Fibroblast of lung (primary cell): ENCODE data around the gene LITAFD. TPM values are rescaled to one million over a fixed set of nuclear protein-coding genes. Genes with fewer than 3 reads are reported as not detected.
"Not testable (repeated sequence)": the region's sequence is repeated elsewhere in the genome, so short reads cannot be mapped to it uniquely, and the experiment has no call there.

Experiments
- DNase-seq, 2 donors: peaks; one replicate each; pipeline versions ENCODE4 v3.0.0 to v3.0.0-alpha.2; 2010; ENCODE audit warnings: low read depth in 2 of 2
- H2AFZ ChIP-seq: 2 replicates; pipeline ENCODE4 v1.5.1; 2012; ENCODE audit warnings: low read length, control low read depth, inconsistent platforms
- H3K27ac ChIP-seq: 2 replicates; pipeline ENCODE4 v1.5.1; 2011; ENCODE audit warnings: low read length, control low read depth; ENCODE audit not compliant: insufficient read depth
- H3K27me3 ChIP-seq: 2 replicates; pipeline ENCODE4 v1.5.1; 2011; ENCODE audit warnings: mild to moderate bottlenecking, low read length; ENCODE audit not compliant: control insufficient read depth, insufficient read depth
- H3K36me3 ChIP-seq: 2 replicates; pipeline ENCODE4 v1.5.1; 2011; ENCODE audit warnings: low read length; ENCODE audit not compliant: control insufficient read depth, insufficient read depth
- H3K4me1 ChIP-seq: 2 replicates; pipeline ENCODE4 v1.5.1; 2011; ENCODE audit warnings: low read length; ENCODE audit not compliant: control insufficient read depth, insufficient read depth; ENCODE audit errors: extremely low read depth
- H3K4me2 ChIP-seq: 2 replicates; pipeline ENCODE4 v1.5.1; 2011; ENCODE audit warnings: low read length, control low read depth; ENCODE audit not compliant: insufficient read depth; ENCODE audit errors: extremely low read depth
- H3K4me3 ChIP-seq, 4 experiments: fragments of 200-600 bp in 1 of 4; sonication (generic) in 1 of 4; replicated peaks in 1 of 4; 2 replicates each; pipeline ENCODE4 v1.5.1; 2011 to 2016; ENCODE audit warnings: low read length in 4 of 4, low read depth in 3 of 4, mild to moderate bottlenecking in 3 of 4, control low read depth in 2 of 4, inconsistent platforms in 1 of 4, mixed read lengths in 1 of 4; ENCODE audit not compliant: insufficient read depth in 1 of 4; ENCODE audit errors: control extremely low read depth in 1 of 4
- H3K79me2 ChIP-seq: 2 replicates; pipeline ENCODE4 v1.5.1; 2012; ENCODE audit warnings: mild to moderate bottlenecking, low read length, inconsistent platforms; ENCODE audit not compliant: control insufficient read depth, insufficient read depth
- H3K9ac ChIP-seq: 2 replicates; pipeline ENCODE4 v1.5.1; 2011; ENCODE audit warnings: mild to moderate bottlenecking, low read length, control low read depth; ENCODE audit not compliant: insufficient read depth
- H3K9me3 ChIP-seq: 2 replicates; pipeline ENCODE4 v1.5.1; 2012; ENCODE audit warnings: low read depth, low read length; ENCODE audit not compliant: control insufficient read depth, insufficient read depth
- H4K20me1 ChIP-seq: 2 replicates; pipeline ENCODE4 v1.5.1; 2011; ENCODE audit warnings: low read length; ENCODE audit not compliant: control insufficient read depth, insufficient read depth; ENCODE audit errors: extremely low read depth
- CTCF ChIP-seq, 2 donors: IDR thresholded peaks in 1 of 2; conservative IDR thresholded peaks in 1 of 2; 1 replicate in 1 of 2; 2 replicates in 1 of 2; pipeline ENCODE4 v1.5.1; 2011 to 2012; ENCODE audit warnings: low read length in 2 of 2, control low read depth in 1 of 2, inconsistent platforms in 1 of 2, low read depth in 1 of 2, mild to moderate bottlenecking in 1 of 2
- EZH2 ChIP-seq: IDR thresholded peaks from 2 replicates; pipeline ENCODE4 v1.5.1; 2012; ENCODE audit warnings: low read length, control low read depth, mild to moderate bottlenecking; ENCODE audit errors: missing control alignments
- polyA minus RNA-seq: library from RNA; depleted of rRNA, polyadenylated mRNA; stranded (reverse); fragments of >200 nt; gene quantifications from 2 replicates; pipeline ENCODE4 v1.2.3, GENCODE V29; 2011; ENCODE audit warnings: low replicate concordance
- polyA plus RNA-seq, 2 donors: library from polyadenylated mRNA; depleted of rRNA in 1 of 2; stranded (reverse) in 1 of 2; unstranded in 1 of 2; fragments of >200 nt; gene quantifications; 2 replicates each; pipeline ENCODE4 v1.2.1, GENCODE V29; 2011 to 2012; ENCODE audit warnings: missing spikeins in 1 of 2
- total RNA-seq: library from RNA; depleted of rRNA; stranded (reverse); fragments of >200 nt; gene quantifications from 2 replicates; pipeline ENCODE4 v1.2.1, GENCODE V29; 2014

LITAFD gene
- total RNA-seq (not detected in 2 replicates), polyA plus RNA-seq (not detected in 2 replicates), polyA minus RNA-seq (not detected in 2 replicates)
- not detected in 2 replicates for polyA plus RNA-seq (2012)

GRCh38 chr16:8882041-8882617 lies at the start of gene LITAFD:
LITAFD (plus strand) TSS chr16:8882351; CDS start chr16:8884356, 2,005 bp downstream.
- no peaks in the 10 kb centered on the region for H3K27me3 ChIP-seq
- H3K36me3 ChIP-seq: no peaks in the 10 kb centered on the region
- H2AFZ ChIP-seq: no peak within 1 kb of the TSS
- no peak for DNase-seq
- no peak within 1 kb of the TSS for H3K27ac ChIP-seq
- no peak within 1 kb of the TSS for H3K4me2 ChIP-seq
- H3K4me1 ChIP-seq: peaks cover 26% of the 10 kb centered on the region
- no peak within 1 kb of the TSS for H3K9ac ChIP-seq
- H3K9me3 ChIP-seq: no peaks in the 10 kb centered on the region
- H3K79me2 ChIP-seq: no peaks in the 10 kb centered on the region
- TF ChIP-seq EZH2 (no peak), CTCF (conservative IDR thresholded peaks at IDR 0.05 in 1 of 2, IDR thresholded peaks at IDR 0.05 in 1 of 2; ENCODE audit: low read depth in 1 of 2, low read length in 2 of 2) (no peak)
- H3K4me3 ChIP-seq: no peak within 1 kb of the TSS
- H4K20me1 ChIP-seq: no peaks in the 10 kb centered on the region

GRCh38 chr16:8832717-8833105 lies 49.4 kb upstream of the LITAFD start:
- H4K20me1 ChIP-seq: no peaks in the 10 kb centered on the region
- no peak overlapping the region for H3K9ac ChIP-seq
- TF ChIP-seq CTCF (conservative IDR thresholded peaks at IDR 0.05 in 1 of 2, IDR thresholded peaks at IDR 0.05 in 1 of 2; ENCODE audit: low read depth in 1 of 2, low read length in 2 of 2) (no peak), EZH2 (no peak)
- no peaks in the 10 kb centered on the region for H3K4me1 ChIP-seq
- no peak for DNase-seq
- H3K79me2 ChIP-seq: peaks cover 6% of the 10 kb centered on the region
- H3K27me3 ChIP-seq: no peaks in the 10 kb centered on the region
- H3K4me2 ChIP-seq: no peak overlapping the region
- no peak overlapping the region for H3K27ac ChIP-seq
- H3K4me3 ChIP-seq: no peak overlapping the region
- H2AFZ ChIP-seq: no peak overlapping the region
- no peaks in the 10 kb centered on the region for H3K9me3 ChIP-seq
- peaks cover 11% of the 10 kb centered on the region for H3K36me3 ChIP-seq

GRCh38 chr16:8836797-8837196 lies 45.4 kb upstream of the LITAFD start:
- not testable (repeated sequence) for H2AFZ ChIP-seq, H3K36me3 ChIP-seq, H3K4me2 ChIP-seq, H3K27ac ChIP-seq, DNase-seq, H3K27me3 ChIP-seq, H3K4me1 ChIP-seq, H3K79me2 ChIP-seq, H3K9ac ChIP-seq, H3K9me3 ChIP-seq, H4K20me1 ChIP-seq, H3K4me3 ChIP-seq

- not testable (repeated sequence) for H3K79me2 ChIP-seq
Measured at GRCh38 chr16:8837594-8837993, 44.6 kb upstream of the LITAFD start.

GRCh38 chr16:8842016-8842415 lies 40.1 kb upstream of the LITAFD start:
- not testable (repeated sequence) for H3K4me3 ChIP-seq, H3K4me2 ChIP-seq, H3K27me3 ChIP-seq, H4K20me1 ChIP-seq, H3K27ac ChIP-seq, DNase-seq, H2AFZ ChIP-seq, H3K4me1 ChIP-seq, H3K9ac ChIP-seq, H3K36me3 ChIP-seq, H3K9me3 ChIP-seq
- peaks cover 12% of the 10 kb centered on the region for H3K79me2 ChIP-seq

More at GRCh38 chr16:8837594-8837993, 44.6 kb upstream of the LITAFD start:
- not testable (repeated sequence) for H3K27ac ChIP-seq, H3K4me2 ChIP-seq, H3K9ac ChIP-seq, DNase-seq, H3K4me1 ChIP-seq, H2AFZ ChIP-seq, H3K4me3 ChIP-seq, H3K9me3 ChIP-seq, H3K36me3 ChIP-seq, H3K27me3 ChIP-seq, H4K20me1 ChIP-seq
